ENCODE data around the gene CEACAM4. TPM values are rescaled to one million over a fixed set of nuclear protein-coding genes. Genes with fewer than 3 reads are reported as not detected.

The CEACAM4 gene
- total RNA-seq, 1 experiment from 2014 or later, result not detected

DNA sequence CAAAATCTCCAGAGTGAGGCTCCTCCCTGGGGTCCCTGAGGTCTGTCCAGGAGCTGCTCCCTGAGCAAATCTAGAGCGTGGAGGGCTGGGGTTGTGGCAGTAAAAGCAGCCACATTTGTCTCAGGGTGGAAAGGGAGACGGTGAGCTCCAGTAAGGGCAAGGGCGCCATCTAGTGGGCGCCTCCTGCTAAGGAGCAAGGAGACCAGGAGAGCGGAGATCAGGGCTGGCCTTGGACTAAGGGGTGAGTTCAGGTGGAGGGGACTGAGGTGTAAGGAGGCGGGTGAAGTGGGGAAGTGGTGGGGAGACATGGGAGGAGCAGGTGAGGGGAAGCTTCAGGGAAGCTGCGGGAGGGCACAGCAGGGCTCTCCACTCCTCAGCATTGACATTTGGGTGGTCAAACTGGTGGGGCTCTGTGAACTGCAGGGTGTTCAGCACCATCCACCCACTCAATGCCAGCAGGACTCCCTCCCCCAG is 56.2 kb downstream of the CEACAM4 start:
- POLR2A ChIA-PET, result interaction anchor here (0.6 to 1.7 kb wide), 5 partner anchors 10 to 908 kb away, joined by 3 to 7 read pairs (median 4); no protein-coding TSS in a partner anchor
- H3K9me3 Mint-ChIP-seq (ENCODE audit: unreplicated experiment), result no peaks in the 10 kb centered on the region

GRCh38 chr19:41570179-41570578 is 56.7 kb downstream of the CEACAM4 start:
- peaks cover 97% of the 10 kb centered on the region for H3K27me3 Mint-ChIP-seq (ENCODE audit: insufficient read depth, unreplicated experiment)
- H3K4me1 Mint-ChIP-seq (ENCODE audit: insufficient read depth, unreplicated experiment), result no peaks in the 10 kb centered on the region
- H3K9me3 Mint-ChIP-seq (ENCODE audit: unreplicated experiment), result no peaks in the 10 kb centered on the region
- H3K36me3 Mint-ChIP-seq (ENCODE audit: insufficient read depth, unreplicated experiment), result no peaks in the 10 kb centered on the region
- H3K4me3 Mint-ChIP-seq (ENCODE audit: unreplicated experiment), result no peak overlapping the region
- no peak for DNase-seq (ENCODE audit: unreplicated experiment)
- CTCF ChIA-PET, result interaction anchor here (0.6 to 18.3 kb wide), 22 partner anchors 9 to 1457 kb away, joined by 3 to 315 read pairs (median 4); partner anchors contain the start of gene DMAC2
- H3K27ac Mint-ChIP-seq (ENCODE audit: low read depth, unreplicated experiment), result no peak overlapping the region
- BruUV-seq (replicated peaks), result no TSS peak
- intact Hi-C loops (cut with micrococcal nuclease), result loop anchor here (1.0 to 10.0 kb wide), 3 partner anchors 121 to 366 kb away; no protein-coding TSS in a partner anchor
- TF ChIP-seq, protein P1, sequence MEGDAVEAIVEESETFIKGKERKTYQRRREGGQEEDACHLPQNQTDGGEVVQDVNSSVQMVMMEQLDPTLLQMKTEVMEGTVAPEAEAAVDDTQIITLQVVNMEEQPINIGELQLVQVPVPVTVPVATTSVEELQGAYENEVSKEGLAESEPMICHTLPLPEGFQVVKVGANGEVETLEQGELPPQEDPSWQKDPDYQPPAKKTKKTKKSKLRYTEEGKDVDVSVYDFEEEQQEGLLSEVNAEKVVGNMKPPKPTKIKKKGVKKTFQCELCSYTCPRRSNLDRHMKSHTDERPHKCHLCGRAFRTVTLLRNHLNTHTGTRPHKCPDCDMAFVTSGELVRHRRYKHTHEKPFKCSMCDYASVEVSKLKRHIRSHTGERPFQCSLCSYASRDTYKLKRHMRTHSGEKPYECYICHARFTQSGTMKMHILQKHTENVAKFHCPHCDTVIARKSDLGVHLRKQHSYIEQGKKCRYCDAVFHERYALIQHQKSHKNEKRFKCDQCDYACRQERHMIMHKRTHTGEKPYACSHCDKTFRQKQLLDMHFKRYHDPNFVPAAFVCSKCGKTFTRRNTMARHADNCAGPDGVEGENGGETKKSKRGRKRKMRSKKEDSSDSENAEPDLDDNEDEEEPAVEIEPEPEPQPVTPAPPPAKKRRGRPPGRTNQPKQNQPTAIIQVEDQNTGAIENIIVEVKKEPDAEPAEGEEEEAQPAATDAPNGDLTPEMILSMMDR (IDR thresholded peaks at IDR 0.05; ENCODE audit: unreplicated experiment), result no peak
- POLR2A ChIA-PET, result interaction anchor here (0.7 to 1.7 kb wide), 4 partner anchors 10 to 758 kb away, joined by 3 to 7 read pairs (median 4); no protein-coding TSS in a partner anchor

More for the DNA sequence above, 56.2 kb downstream of the CEACAM4 start:
- H3K4me1 Mint-ChIP-seq (ENCODE audit: insufficient read depth, unreplicated experiment), result no peaks in the 10 kb centered on the region
- peak; percentile 82 for DNase-seq (ENCODE audit: unreplicated experiment)
- H3K27ac Mint-ChIP-seq (ENCODE audit: low read depth, unreplicated experiment), result no peak overlapping the region
- no TSS peak for BruUV-seq (replicated peaks)
- TF ChIP-seq, protein P1 (IDR thresholded peaks at IDR 0.05; ENCODE audit: unreplicated experiment), result peak; percentile 94
- CTCF ChIA-PET, result interaction anchor here (0.5 to 18.3 kb wide), 25 partner anchors 9 to 1458 kb away, joined by 3 to 315 read pairs (median 4); partner anchors contain the start of gene DMAC2
- intact Hi-C loops (cut with micrococcal nuclease), result loop anchor here (1.0 to 10.0 kb wide), 3 partner anchors 121 to 366 kb away; no protein-coding TSS in a partner anchor
- H3K27me3 Mint-ChIP-seq (ENCODE audit: insufficient read depth, unreplicated experiment), result peaks cover 97% of the 10 kb centered on the region
- H3K36me3 Mint-ChIP-seq (ENCODE audit: insufficient read depth, unreplicated experiment), result no peaks in the 10 kb centered on the region
- H3K4me3 Mint-ChIP-seq (ENCODE audit: unreplicated experiment), result no peak overlapping the region

DNA sequence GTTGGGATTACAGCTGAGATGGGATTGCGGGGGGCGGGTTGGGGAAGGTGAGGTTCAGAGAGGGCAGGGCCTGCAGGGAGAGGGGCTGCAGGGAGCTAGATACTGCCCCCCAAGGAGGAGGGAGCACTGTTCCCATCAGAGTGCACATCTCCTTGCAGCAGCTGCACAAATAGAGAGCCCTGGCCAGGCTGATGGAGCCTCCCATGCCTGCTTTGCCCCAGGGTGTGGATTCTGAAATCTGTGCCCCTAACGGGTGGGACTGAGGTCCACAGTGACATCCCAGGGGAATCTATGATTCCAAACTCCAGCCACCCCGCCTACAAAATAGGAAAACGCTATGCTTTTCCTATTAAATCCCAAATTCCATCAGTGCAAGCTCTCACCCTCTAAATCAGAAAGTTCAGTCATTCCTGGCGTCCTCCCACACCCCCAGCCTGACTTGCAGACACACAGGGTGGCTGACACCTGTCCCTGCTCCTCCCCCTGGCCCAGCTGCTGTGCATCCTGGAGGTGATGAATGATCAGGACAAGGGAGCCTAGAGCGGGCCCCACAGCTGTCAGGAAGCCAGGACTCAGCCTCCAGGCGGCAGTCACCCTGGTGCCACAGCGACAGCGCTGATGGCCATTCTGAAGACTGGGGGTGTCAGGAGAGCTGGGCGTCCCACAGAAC is 57.3 kb downstream of the CEACAM4 start:
- DNase-seq (ENCODE audit: unreplicated experiment), result no peak
- Mint-ChIP-seq H3K4me3 (ENCODE audit: unreplicated experiment) (no peak overlapping the region), H3K27me3 (ENCODE audit: insufficient read depth, unreplicated experiment) (peaks cover 98% of the 10 kb centered on the region), H3K27ac (ENCODE audit: low read depth, unreplicated experiment) (no peak overlapping the region), H3K9me3 (ENCODE audit: unreplicated experiment) (no peaks in the 10 kb centered on the region), H3K4me1 (ENCODE audit: insufficient read depth, unreplicated experiment) (no peaks in the 10 kb centered on the region), H3K36me3 (ENCODE audit: insufficient read depth, unreplicated experiment) (no peaks in the 10 kb centered on the region)
- ChIA-PET POLR2A (interaction anchor here (1.7 kb wide), 1 partner anchor 120 kb away, joined by 7 read pairs; no protein-coding TSS in a partner anchor), CTCF (interaction anchor here (0.6 to 18.3 kb wide), 16 partner anchors 10 to 366 kb away, joined by 3 to 315 read pairs (median 5); partner anchors contain the start of gene DMAC2)
- TF ChIP-seq, protein P1 (IDR thresholded peaks at IDR 0.05; ENCODE audit: unreplicated experiment), result no peak
- BruUV-seq (replicated peaks), result no TSS peak
- intact Hi-C loops (cut with micrococcal nuclease), result loop anchor here (1.0 to 10.0 kb wide), 3 partner anchors 120 to 365 kb away; no protein-coding TSS in a partner anchor

Other genes starting within 250 kb of the CEACAM4 start
- gene EXOSC5, start 229.7 kb downstream of the CEACAM4 start, total RNA-seq (2022), result 38.1 and 45.8 TPM in 2 replicates
- gene BCKDHA, start 229.3 kb downstream of the CEACAM4 start, total RNA-seq (2022), result 29.1 and 33.6 TPM in 2 replicates
- gene B3GNT8, start 199.7 kb downstream of the CEACAM4 start, total RNA-seq (2022), result not detected in 2 replicates
- 27.7 and 34.8 TPM in 2 replicates for gene DMAC2, start 187.2 kb downstream of the CEACAM4 start, total RNA-seq (2022)
- not detected in 2 replicates for gene ERICH4, start 183.9 kb downstream of the CEACAM4 start, total RNA-seq (2022)
- not detected in 2 replicates for gene CEACAM21, start 50.9 kb downstream of the CEACAM4 start, total RNA-seq (2022)
- gene CEACAM7, start 61.2 kb upstream of the CEACAM4 start, total RNA-seq (2022), result not detected in 2 replicates
- not detected in 2 replicates for gene CEACAM5, start 81.6 kb upstream of the CEACAM4 start, total RNA-seq (2022)
- not detected in 2 replicates for gene CEACAM6, start 128.5 kb upstream of the CEACAM4 start, total RNA-seq (2022)
- gene CEACAM3, start 169.5 kb upstream of the CEACAM4 start, total RNA-seq (2022), result not detected in 2 replicates
- not detected in 2 replicates for gene LYPD4, start 217.6 kb upstream of the CEACAM4 start, total RNA-seq (2022)
- not detected in 2 replicates for gene DMRTC2, start 218.0 kb upstream of the CEACAM4 start, total RNA-seq (2022)
- gene RPS19, start 233.2 kb upstream of the CEACAM4 start, total RNA-seq (2022), result 3,060 and 3,357 TPM in 2 replicates

All from MCF 10A (cell line).